Measurements from ENCODE around the gene TPD52L2. TPM values are rescaled to one million over a fixed set of nuclear protein-coding genes. Genes with fewer than 3 reads are reported as not detected.

The TPD52L2 gene
- total and polyA plus RNA-seq, 3 donors from 2014 or later = 89.9 to 132 (median 100) TPM

- Histone ChIP-seq H3K9me3 (no peaks in the 10 kb centered on the region), H3K4me1 (peaks cover 32% of the 10 kb centered on the region), H3K4me3 (no peak overlapping the region), H3K27ac (no peak overlapping the region), H3K27me3 (no peaks in the 10 kb centered on the region), H3K36me3 (ENCODE audit: low read depth, missing control alignments) (no peaks in the 10 kb centered on the region)
- intact Hi-C loops (cut with DNase I; ENCODE audit: low total_unique reads) = no loop called here
- DNase-seq = peak; percentile 58
- WGBS, 2 donors = 81% methylated on average over 10 of the region's 10 CpGs
- TF ChIP-seq, protein P1, sequence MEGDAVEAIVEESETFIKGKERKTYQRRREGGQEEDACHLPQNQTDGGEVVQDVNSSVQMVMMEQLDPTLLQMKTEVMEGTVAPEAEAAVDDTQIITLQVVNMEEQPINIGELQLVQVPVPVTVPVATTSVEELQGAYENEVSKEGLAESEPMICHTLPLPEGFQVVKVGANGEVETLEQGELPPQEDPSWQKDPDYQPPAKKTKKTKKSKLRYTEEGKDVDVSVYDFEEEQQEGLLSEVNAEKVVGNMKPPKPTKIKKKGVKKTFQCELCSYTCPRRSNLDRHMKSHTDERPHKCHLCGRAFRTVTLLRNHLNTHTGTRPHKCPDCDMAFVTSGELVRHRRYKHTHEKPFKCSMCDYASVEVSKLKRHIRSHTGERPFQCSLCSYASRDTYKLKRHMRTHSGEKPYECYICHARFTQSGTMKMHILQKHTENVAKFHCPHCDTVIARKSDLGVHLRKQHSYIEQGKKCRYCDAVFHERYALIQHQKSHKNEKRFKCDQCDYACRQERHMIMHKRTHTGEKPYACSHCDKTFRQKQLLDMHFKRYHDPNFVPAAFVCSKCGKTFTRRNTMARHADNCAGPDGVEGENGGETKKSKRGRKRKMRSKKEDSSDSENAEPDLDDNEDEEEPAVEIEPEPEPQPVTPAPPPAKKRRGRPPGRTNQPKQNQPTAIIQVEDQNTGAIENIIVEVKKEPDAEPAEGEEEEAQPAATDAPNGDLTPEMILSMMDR (IDR thresholded peaks at IDR 0.05) = no peak
Observed at GRCh38 chr20:63898882-63899558, 34.0 kb downstream of the TPD52L2 start.

GRCh38 chr20:63900413-63900812, 35.3 kb downstream of the TPD52L2 start:
- no peak for DNase-seq
- Histone ChIP-seq H3K27ac (no peak overlapping the region), H3K4me3 (no peak overlapping the region), H3K27me3 (no peaks in the 10 kb centered on the region), H3K9me3 (no peaks in the 10 kb centered on the region), H3K36me3 (ENCODE audit: low read depth, missing control alignments) (no peaks in the 10 kb centered on the region), H3K4me1 (peaks cover 29% of the 10 kb centered on the region)
- intact Hi-C loops (cut with DNase I; ENCODE audit: low total_unique reads) = no loop called here
- TF ChIP-seq POLR2A (IDR thresholded peaks at IDR 0.05) = no peak
- TF ChIP-seq, protein P1 (IDR thresholded peaks at IDR 0.05) = no peak
- 61 to 69% methylated on average over 3 of the region's 3 CpGs for WGBS, 2 donors

GRCh38 chr20:63903796-63904561, 38.9 kb downstream of the TPD52L2 start:
- Histone ChIP-seq H3K36me3 (ENCODE audit: low read depth, missing control alignments) (no peaks in the 10 kb centered on the region), H3K9me3 (no peaks in the 10 kb centered on the region), H3K27ac (no peak overlapping the region), H3K4me1 (peaks cover 4% of the 10 kb centered on the region), H3K27me3 (no peaks in the 10 kb centered on the region), H3K4me3 (no peak overlapping the region)
- DNase-seq = no peak
- 80 to 86% methylated on average over 11 of the region's 11 CpGs for WGBS, 2 donors
- intact Hi-C loops (cut with DNase I; ENCODE audit: low total_unique reads) = no loop called here
- TF ChIP-seq, protein P1 (IDR thresholded peaks at IDR 0.05) = no peak
- no peak for TF ChIP-seq POLR2A (IDR thresholded peaks at IDR 0.05)

DNA sequence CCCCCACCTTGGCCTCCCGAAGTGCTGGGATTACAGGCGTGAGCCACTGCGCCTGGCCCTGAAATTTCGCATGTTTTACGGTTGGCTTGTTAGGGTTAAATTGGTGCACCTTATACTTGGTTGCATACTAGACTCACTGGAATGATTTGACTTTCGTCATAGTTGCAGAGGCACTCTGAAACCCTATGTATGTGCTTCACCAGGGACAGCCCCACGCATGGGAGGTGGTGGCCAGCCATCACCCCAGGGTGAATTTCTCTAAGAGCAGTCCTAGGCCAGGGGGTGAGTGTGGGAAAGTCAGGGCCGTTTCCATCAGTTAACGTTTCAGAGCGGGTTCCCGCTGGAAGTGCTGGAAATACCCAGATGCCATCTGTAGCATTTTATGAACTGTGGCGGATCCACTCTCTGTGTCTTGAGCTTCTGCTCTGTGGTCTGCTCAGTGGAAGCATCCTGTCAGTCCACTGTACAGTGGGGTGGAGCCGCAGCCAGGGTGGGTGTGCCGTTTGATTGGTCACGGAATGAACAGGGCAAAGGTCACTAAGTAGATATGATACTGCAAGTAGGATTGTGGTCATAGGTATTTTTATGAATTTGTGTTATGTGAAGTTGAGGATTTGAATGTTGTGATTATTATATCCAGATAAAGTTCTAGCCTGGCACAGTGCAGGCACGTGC, 43.1 kb downstream of the TPD52L2 start:
- H3K27me3 ChIP-seq = no peaks in the 10 kb centered on the region
- no peak overlapping the region for H3K4me3 ChIP-seq
- DNase-seq = no peak
- intact Hi-C loops (cut with DNase I; ENCODE audit: low total_unique reads) = no loop called here
- no peak overlapping the region for H3K27ac ChIP-seq
- no peaks in the 10 kb centered on the region for H3K9me3 ChIP-seq
- 66 to 83% methylated on average over 11 to 16 of the region's 16 CpGs for WGBS, 2 donors
- TF ChIP-seq, protein P1 (IDR thresholded peaks at IDR 0.05) = no peak
- TF ChIP-seq POLR2A (IDR thresholded peaks at IDR 0.05) = no peak
- no peaks in the 10 kb centered on the region for H3K4me1 ChIP-seq
- H3K36me3 ChIP-seq (ENCODE audit: low read depth, missing control alignments) = no peaks in the 10 kb centered on the region

All from testis (tissue), 3 donors.